RWPE2 (cell line): ENCODE results near the gene ENKD1.

Source experiments
- ATAC-seq: fragments of 200-7000 bp; cut with Tn5 transposase; 3 replicates; pipeline ENCODE4 v1.9.1; 2021; ENCODE audit warnings: low read depth
- DNase-seq: peaks from one replicate; pipeline ENCODE4 v3.0.0-alpha.2; 2020; ENCODE audit warnings: low spot score
- H3K27ac ChIP-seq: fragments of 450-650 bp; 2 replicates; pipeline ENCODE4 v1.5.1; 2017; ENCODE audit warnings: mild to moderate bottlenecking; ENCODE audit not compliant: poor library complexity, severe bottlenecking
- H3K27me3 ChIP-seq: fragments of 250-450 bp; sonication (Bioruptor Pico); 2 replicates; pipeline ENCODE4 v1.5.1; 2021; ENCODE audit warnings: mild to moderate bottlenecking, moderate library complexity; ENCODE audit not compliant: insufficient read depth, poor library complexity, severe bottlenecking
- H3K36me3 ChIP-seq: fragments of 250-450 bp; sonication (Bioruptor Pico); 2 replicates; pipeline ENCODE4 v1.5.1; 2020; ENCODE audit warnings: low read depth, mild to moderate bottlenecking, moderate library complexity
- H3K4me1 ChIP-seq: fragments of 250-450 bp; sonication (Bioruptor Pico); 2 replicates; pipeline ENCODE4 v1.5.1; 2021; ENCODE audit warnings: mild to moderate bottlenecking, moderate library complexity; ENCODE audit not compliant: insufficient read depth, poor library complexity, severe bottlenecking
- H3K4me3 ChIP-seq: fragments of 250-450 bp; sonication (Bioruptor Pico); 2 replicates; pipeline ENCODE4 v1.5.1; 2021; ENCODE audit warnings: mild to moderate bottlenecking, moderate library complexity; ENCODE audit not compliant: severe bottlenecking
- H3K9me3 ChIP-seq: fragments of 250-450 bp; sonication (Bioruptor Pico); 2 replicates; pipeline ENCODE4 v1.5.1; 2021; ENCODE audit warnings: mild to moderate bottlenecking, moderate library complexity; ENCODE audit not compliant: severe bottlenecking
- TF ChIP-seq, protein P1 (sequence below): fragments of 450-650 bp; IDR thresholded peaks from one replicate; pipeline ENCODE4 v1.5.1; 2017; ENCODE audit warnings: mild to moderate bottlenecking, moderate library complexity; ENCODE audit not compliant: poor library complexity, severe bottlenecking

ENKD1 gene

DNA sequence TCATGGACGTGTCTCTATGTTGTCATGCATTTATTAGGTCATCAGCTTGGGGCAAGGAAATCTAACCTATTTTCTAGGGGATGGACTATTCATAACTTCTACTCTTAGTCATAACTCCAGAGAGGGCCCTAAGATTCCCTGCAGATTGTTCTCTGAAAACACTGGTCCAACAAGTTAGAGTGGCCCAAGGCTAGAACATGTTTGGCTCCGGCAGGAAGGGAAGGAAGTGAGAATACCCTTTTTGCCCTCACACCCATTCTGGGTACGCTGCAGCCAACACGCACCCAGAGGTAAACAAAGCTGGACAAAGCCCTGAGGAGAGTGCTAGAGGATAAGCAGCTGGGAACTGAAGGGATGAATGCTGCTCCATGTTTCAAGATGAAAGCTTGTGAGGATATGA, 10.0 kb upstream of the ENKD1 start:
- Histone ChIP-seq H3K36me3 (peaks cover 3% of the 10 kb centered on the region; the same call in 1 of the 2 replicates), H3K27ac (no peak overlapping the region), H3K4me3 (no peak overlapping the region), H3K4me1 (peaks cover 5% of the 10 kb centered on the region), H3K27me3 (no peaks in the 10 kb centered on the region), H3K9me3 (no peaks in the 10 kb centered on the region)
- peak; percentile 15; the same call in 2 of the 3 replicates for ATAC-seq
- no peak for DNase-seq
- TF ChIP-seq, protein P1, sequence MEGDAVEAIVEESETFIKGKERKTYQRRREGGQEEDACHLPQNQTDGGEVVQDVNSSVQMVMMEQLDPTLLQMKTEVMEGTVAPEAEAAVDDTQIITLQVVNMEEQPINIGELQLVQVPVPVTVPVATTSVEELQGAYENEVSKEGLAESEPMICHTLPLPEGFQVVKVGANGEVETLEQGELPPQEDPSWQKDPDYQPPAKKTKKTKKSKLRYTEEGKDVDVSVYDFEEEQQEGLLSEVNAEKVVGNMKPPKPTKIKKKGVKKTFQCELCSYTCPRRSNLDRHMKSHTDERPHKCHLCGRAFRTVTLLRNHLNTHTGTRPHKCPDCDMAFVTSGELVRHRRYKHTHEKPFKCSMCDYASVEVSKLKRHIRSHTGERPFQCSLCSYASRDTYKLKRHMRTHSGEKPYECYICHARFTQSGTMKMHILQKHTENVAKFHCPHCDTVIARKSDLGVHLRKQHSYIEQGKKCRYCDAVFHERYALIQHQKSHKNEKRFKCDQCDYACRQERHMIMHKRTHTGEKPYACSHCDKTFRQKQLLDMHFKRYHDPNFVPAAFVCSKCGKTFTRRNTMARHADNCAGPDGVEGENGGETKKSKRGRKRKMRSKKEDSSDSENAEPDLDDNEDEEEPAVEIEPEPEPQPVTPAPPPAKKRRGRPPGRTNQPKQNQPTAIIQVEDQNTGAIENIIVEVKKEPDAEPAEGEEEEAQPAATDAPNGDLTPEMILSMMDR, result no peak

DNA sequence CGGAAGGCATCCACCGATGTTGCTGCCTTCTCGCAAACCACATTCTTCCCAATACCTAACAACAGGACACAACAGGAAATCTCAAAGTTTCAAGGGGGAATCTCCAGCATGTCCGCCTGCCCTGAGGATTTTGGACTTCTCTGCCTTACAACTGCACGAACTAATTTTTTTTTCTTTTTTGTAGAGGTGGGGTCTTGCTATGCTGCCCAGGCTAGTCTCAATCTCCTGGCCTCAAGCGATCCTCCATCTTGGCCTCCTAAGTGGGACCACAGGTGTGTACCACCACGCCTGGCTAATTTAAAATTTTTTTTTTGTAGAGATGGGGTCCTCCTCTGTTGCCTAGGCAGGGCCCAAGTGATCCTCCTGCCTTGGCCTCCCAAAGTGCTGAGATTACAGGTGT, 9.4 kb upstream of the ENKD1 start:
- ATAC-seq (no peak), DNase-seq (no peak)
- H3K4me1 ChIP-seq, result peaks cover 5% of the 10 kb centered on the region
- no peak overlapping the region for H3K4me3 ChIP-seq
- TF ChIP-seq, protein P1, result no peak
- H3K36me3 ChIP-seq, result peaks cover 3% of the 10 kb centered on the region; the same call in 1 of the 2 replicates
- no peaks in the 10 kb centered on the region for H3K27me3 ChIP-seq
- H3K9me3 ChIP-seq, result no peaks in the 10 kb centered on the region
- no peak overlapping the region for H3K27ac ChIP-seq

DNA sequence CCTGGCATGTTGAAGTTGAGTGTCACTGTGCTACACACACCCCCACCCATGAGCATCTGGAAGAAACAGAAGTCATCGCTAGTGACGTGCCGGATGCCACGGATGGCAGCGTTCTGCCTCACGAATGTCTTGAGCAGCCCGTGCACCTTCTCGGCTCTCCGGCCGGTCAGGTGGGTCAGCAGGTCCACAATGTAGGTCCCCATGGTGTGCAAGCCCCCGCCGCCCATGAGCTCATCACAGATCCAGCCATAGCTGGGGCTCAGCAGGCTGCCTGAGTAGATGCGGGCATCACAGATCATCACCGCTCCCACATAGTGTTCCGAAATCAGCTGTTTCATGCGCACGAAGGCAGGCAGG, 9.0 kb upstream of the ENKD1 start:
- no peak overlapping the region for H3K4me3 ChIP-seq
- no peak for ATAC-seq
- peaks cover 5% of the 10 kb centered on the region for H3K4me1 ChIP-seq
- TF ChIP-seq, protein P1, result no peak
- no peaks in the 10 kb centered on the region; the same call in 1 of the 2 replicates for H3K36me3 ChIP-seq
- no peak for DNase-seq
- H3K27ac ChIP-seq, result no peak overlapping the region
- H3K9me3 ChIP-seq, result no peaks in the 10 kb centered on the region
- no peaks in the 10 kb centered on the region for H3K27me3 ChIP-seq

DNA sequence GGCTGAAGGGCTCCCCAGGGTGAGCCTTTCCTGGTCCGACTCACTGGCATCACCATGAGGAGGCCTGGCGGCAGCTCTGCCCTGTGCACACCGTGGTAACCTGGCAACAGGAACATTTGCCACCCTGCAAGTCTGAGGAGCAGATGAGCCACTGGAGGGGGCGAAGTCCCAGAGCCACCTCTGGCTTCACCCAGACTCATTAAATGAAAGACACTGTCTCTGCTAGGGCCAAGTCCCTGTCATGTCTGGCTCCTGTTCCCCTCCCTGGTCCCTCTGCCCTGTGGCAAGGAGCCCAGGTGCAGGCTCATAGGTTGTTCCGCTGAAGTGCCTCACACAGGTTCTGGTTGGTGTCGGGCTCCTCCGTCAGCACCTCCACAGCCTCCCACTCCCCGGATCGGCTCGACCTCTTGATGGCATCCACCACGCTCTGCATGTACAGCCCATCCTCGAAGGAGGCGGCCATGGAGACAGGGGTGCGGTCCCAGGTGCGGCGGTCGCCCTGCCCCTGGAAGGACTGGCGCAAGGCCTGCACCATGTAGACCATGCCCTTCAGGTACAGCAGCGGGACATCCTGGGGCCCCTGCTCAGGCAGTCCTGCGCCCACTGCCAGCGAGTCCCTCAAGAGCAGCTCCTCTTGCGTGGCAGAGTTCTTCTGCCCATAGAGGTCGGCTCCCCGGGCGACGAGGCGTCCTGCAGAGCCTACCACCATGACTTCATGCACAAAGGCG, 8.5 kb upstream of the ENKD1 start:
- Histone ChIP-seq H3K27me3 (no peaks in the 10 kb centered on the region), H3K27ac (no peak overlapping the region), H3K4me3 (no peak overlapping the region), H3K9me3 (no peaks in the 10 kb centered on the region), H3K36me3 (no peaks in the 10 kb centered on the region; the same call in 1 of the 2 replicates), H3K4me1 (peaks cover 5% of the 10 kb centered on the region)
- DNase-seq (no peak), ATAC-seq (no peak)
- TF ChIP-seq, protein P1, result no peak
